Effector CD4-positive, alpha-beta T cell (primary cell): ENCODE results near the gene CYB5B.

Experiments
- DNase-seq: peaks from one replicate; pipeline ENCODE4 v3.0.0-alpha.2; 2020
- total RNA-seq: gene quantifications from one replicate; lab custom pipeline; 2026; lab: John Stamatoyannopoulos, UW

Gene CYB5B
- total RNA-seq, result 35.5 reads per million, percentile 60 among the genes with 10 or more reads in this experiment

GRCh38 chr16:69424053-69424934 lies at the start of gene CYB5B:
CYB5B (plus strand) TSS chr16:69424619; CDS start chr16:69424684, 65 bp downstream.
- DNase-seq, result peak; percentile 93

- DNase-seq, result no peak
Measured at GRCh38 chr16:69376393-69377059, 47.9 kb upstream of the CYB5B start.

- DNase-seq, result no peak
Measured at GRCh38 chr16:69378036-69378435, 46.4 kb upstream of the CYB5B start.

GRCh38 chr16:69378760-69379159 lies 45.7 kb upstream of the CYB5B start:
- DNase-seq, result no peak

GRCh38 chr16:69381231-69381630 lies 43.2 kb upstream of the CYB5B start:
- DNase-seq, result no peak

- DNase-seq, result no peak
Measured at GRCh38 chr16:69382421-69382820, 42.0 kb upstream of the CYB5B start.

- no peak for DNase-seq
Measured at GRCh38 chr16:69384974-69385373, 39.4 kb upstream of the CYB5B start.

GRCh38 chr16:69386596-69386995 lies 37.8 kb upstream of the CYB5B start:
- DNase-seq, result no peak

GRCh38 chr16:69393898-69394849 lies 30.2 kb upstream of the CYB5B start:
- DNase-seq, result no peak

GRCh38 chr16:69395859-69396186 lies 28.6 kb upstream of the CYB5B start:
- DNase-seq, result no peak

- peak; percentile 68 for DNase-seq
Measured at GRCh38 chr16:69396187-69397061, 28.0 kb upstream of the CYB5B start.

GRCh38 chr16:69397821-69398521 lies 26.4 kb upstream of the CYB5B start:
- DNase-seq, result no peak

GRCh38 chr16:69399361-69399760 lies 25.1 kb upstream of the CYB5B start:
- no peak for DNase-seq

GRCh38 chr16:69402439-69402838 lies 22.0 kb upstream of the CYB5B start:
- DNase-seq, result no peak

- DNase-seq, result no peak
Measured at GRCh38 chr16:69404275-69404805, 20.1 kb upstream of the CYB5B start.

- no peak for DNase-seq
Measured at GRCh38 chr16:69405326-69405725, 19.1 kb upstream of the CYB5B start.

- DNase-seq, result no peak
Measured at GRCh38 chr16:69405757-69406156, 18.7 kb upstream of the CYB5B start.

- no peak for DNase-seq
Measured at GRCh38 chr16:69406780-69407331, 17.6 kb upstream of the CYB5B start.

GRCh38 chr16:69407702-69408323 lies 16.6 kb upstream of the CYB5B start:
- no peak for DNase-seq

- no peak for DNase-seq
Measured at GRCh38 chr16:69408475-69408874, 15.9 kb upstream of the CYB5B start.
